NCI-H1105 treated with DMSO at 0.1 percent for 48 hours (cell line): ENCODE measurements around the gene NKAIN2.
"Not testable (repeated sequence)": the region's sequence is repeated elsewhere in the genome, so short reads cannot be mapped to it uniquely, and the experiment has no call there.

Source experiments
- DNase-seq: peaks from one replicate; lab custom pipeline; 2025; lab: John Stamatoyannopoulos, UW

NKAIN2 gene

GRCh38 chr6:124683507-124683906 is 879.8 kb downstream of the NKAIN2 start:
- no peak for DNase-seq

- no peak for DNase-seq
These were observed 881.0 kb downstream of the NKAIN2 start for GRCh38 chr6:124684621-124685020.

DNA sequence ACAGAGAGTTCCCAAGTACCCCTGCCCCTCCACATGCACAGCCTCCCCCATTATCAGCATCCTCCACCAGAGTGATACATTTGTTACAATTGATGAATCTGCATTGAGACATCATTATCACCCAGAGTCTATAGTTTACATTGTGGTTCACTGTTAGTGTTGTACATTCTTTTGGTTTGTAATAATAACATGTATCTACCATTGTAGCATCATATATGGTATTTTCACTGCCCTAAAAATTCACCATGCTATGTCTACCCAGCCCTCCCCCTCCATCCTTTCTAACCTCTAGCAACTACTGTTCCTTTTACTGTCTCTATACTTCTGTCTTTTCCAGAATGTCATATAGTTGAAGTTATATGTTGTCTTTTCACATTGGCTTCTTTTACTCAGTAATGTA is 884.7 kb downstream of the NKAIN2 start:
- no peak for DNase-seq

- peak; percentile 98 for DNase-seq
These were observed 890.6 kb downstream of the NKAIN2 start for GRCh38 chr6:124694139-124694705.

DNA sequence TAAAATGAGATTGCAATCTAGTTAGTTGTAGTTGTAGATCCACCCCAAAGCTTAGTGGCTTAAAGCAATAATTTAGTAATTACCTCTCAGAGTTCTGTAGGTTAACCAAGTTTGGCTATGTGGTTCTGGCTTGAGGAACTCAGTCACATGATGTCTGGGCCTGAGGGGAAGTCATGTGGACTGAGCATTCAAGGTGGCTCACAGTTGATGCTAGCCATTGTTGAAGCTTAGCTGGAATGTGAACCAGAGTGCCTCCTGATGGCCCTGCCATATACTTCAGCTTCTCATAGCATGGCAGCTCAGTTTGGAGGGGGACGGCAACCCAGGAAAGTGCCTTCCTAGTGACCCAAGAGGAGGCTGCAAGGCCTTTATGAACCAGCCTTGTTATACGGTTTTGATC is 895.4 kb downstream of the NKAIN2 start:
- no peak for DNase-seq

DNA sequence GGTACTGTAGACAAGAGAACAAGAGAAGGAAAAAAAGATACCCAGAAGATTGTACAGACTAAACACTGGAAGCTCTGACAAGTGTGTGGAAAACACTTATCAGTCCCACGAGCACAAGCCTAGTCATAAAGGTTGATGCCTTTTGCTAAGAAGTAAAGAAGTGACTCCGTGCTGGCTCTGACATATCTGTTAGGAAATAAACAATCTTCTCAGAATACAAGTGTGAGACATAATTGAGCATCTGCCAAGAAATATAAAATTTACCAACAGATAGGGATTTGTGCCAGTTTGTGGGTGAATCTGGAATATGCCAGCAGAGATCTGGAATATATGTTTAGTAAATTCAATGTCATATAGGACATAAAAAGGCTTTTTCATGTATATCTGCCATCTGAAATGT is 899.9 kb downstream of the NKAIN2 start:
- peak; percentile 22 for DNase-seq

- not testable (repeated sequence) for DNase-seq
These were observed 908.9 kb downstream of the NKAIN2 start for GRCh38 chr6:124712532-124712931.

GRCh38 chr6:124714728-124715127 is 911.1 kb downstream of the NKAIN2 start:
- DNase-seq: peak; percentile 77

GRCh38 chr6:124719913-124720312 is 916.2 kb downstream of the NKAIN2 start:
- DNase-seq: no peak

- no peak for DNase-seq
These were observed 917.7 kb downstream of the NKAIN2 start for GRCh38 chr6:124721331-124721730.

GRCh38 chr6:124722141-124722878 is 918.6 kb downstream of the NKAIN2 start:
- no peak for DNase-seq

DNA sequence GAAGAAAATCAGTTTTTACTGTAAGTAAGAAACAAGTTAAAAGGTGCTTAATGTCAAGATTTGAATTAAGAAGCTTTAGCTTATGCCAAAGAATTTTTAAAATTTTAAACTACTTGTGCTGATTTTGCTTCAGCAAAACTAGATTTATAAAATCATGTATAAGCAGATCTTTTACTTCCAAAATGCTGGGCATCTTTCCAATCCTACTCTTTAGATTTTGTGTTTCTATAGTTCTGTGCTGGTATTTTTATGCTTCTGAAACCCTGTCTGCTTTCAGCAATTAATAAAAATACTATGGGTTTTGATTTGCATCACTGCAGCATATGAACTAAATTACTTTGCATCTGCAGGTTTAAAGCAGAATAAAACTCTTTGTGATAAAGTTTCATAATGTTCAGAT is 920.0 kb downstream of the NKAIN2 start:
- no peak for DNase-seq

GRCh38 chr6:124737804-124738203 is 934.1 kb downstream of the NKAIN2 start:
- DNase-seq: not testable (repeated sequence)

DNA sequence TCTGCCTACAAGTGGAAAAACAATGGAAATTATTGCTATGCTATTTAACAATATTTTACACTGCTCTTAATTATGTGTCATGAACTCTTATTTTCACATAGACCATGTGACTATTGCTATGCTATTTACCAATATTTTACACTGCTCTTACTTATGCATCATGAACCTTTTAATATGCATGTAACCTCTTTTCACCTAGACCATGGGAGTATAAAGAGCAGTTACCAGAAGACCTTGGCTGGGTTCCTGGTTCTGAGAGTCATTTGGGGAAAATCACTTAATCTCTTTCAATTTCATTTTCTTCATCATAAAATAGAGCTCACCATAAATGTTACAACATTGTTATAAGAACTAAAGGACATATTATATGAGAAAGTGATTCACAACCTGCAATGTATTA is 934.8 kb downstream of the NKAIN2 start:
- no peak for DNase-seq

- no peak for DNase-seq
These were observed 937.7 kb downstream of the NKAIN2 start for GRCh38 chr6:124741341-124741740.

DNA sequence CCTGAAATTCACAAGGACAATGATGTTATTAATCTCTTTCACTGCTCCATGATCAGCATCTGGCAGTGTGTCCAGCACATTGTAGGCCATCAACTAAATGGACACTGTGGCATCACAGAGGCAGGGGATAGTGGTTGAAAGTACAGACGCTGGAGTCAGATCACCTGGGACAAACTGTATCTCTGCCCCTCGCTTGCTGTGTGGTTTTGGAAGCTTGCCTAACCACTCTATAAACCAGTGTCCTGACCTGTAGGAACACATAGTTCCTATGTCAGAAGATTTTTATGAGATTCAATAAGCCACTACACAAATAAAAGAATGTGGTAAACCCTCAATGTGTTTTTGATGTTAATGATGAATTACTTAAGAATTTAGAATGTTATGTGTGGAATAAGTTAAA is 939.3 kb downstream of the NKAIN2 start:
- no peak for DNase-seq

DNA sequence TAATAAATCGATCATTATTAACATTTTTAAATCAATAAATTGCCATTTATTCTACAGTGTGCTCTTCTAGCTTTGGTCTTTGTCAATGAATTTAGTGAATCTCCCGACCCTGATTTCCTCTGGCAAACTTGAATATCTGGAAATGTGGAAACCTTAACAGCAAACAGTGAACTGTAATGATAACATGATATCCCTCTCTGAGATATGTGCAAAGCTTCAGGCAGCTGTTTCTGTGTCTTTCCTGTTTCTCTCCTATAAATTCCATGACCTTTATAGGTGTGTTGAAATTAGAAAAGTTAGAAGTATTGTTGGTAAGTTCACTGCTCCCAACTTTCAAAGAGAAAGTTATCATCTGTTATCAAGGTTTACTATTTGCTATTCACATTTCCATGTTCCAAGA is 939.8 kb downstream of the NKAIN2 start:
- no peak for DNase-seq

GRCh38 chr6:124747349-124747748 is 943.7 kb downstream of the NKAIN2 start:
- DNase-seq: no peak

- DNase-seq: no peak
These were observed 945.1 kb downstream of the NKAIN2 start for GRCh38 chr6:124748778-124749177.

DNA sequence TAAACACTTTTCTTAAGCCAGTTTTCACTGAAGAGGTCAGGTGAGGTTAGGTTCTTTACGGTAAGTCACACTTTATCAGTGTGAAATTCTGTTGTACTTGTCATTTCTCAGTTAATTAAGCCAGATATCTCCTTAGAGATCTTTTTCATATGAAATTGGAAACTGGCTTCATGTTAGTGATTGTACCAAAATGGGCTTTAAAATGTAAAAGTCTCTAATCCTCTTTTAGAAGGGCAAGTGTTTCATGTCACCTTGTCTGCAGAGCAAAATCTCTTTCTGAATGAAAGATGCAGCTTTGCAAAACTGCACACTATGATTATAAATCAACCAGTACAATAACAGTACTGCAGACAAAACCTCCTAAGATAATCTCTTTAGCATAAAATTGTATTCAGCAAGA is 949.3 kb downstream of the NKAIN2 start:
- no peak for DNase-seq

- DNase-seq: no peak
These were observed 950.0 kb downstream of the NKAIN2 start for GRCh38 chr6:124753562-124754105.

GRCh38 chr6:124755321-124755720 is 951.7 kb downstream of the NKAIN2 start:
- no peak for DNase-seq

- DNase-seq: no peak
These were observed 953.9 kb downstream of the NKAIN2 start for GRCh38 chr6:124757560-124757959.

- no peak for DNase-seq
These were observed 955.0 kb downstream of the NKAIN2 start for GRCh38 chr6:124758663-124759062.
